Neutrophil (primary cell): Measurements from ENCODE around the gene GATA2.

Experiments used
- H3K27ac ChIP-seq: fragments of 200-600 bp; sonication (generic); 2 replicates; pipeline ENCODE4 v1.5.1; 2016; ENCODE audit warnings: mild to moderate bottlenecking, moderate library complexity
- H3K27me3 ChIP-seq: fragments of 200-600 bp; sonication (generic); 2 replicates; pipeline ENCODE4 v1.6.0; 2016; ENCODE audit warnings: mild to moderate bottlenecking
- H3K36me3 ChIP-seq: fragments of 200-600 bp; sonication (generic); 2 replicates; pipeline ENCODE4 v1.5.1; 2017
- H3K4me1 ChIP-seq, 2 experiments: fragments of 200-600 bp in 1 of 2; sonication (generic) in 1 of 2; 1 replicate in 1 of 2; 2 replicates in 1 of 2; pipeline versions ENCODE4 v1.5.1 to v1.6.1; 2013 to 2016; ENCODE audit warnings: low read depth in 1 of 2, low read length in 1 of 2, mild to moderate bottlenecking in 1 of 2, moderate library complexity in 1 of 2; ENCODE audit not compliant: control insufficient read depth in 1 of 2, insufficient read depth in 1 of 2
- H3K4me3 ChIP-seq, 2 experiments: fragments of 200-600 bp in 1 of 2; sonication (generic) in 1 of 2; 1 replicate in 1 of 2; 2 replicates in 1 of 2; pipeline ENCODE4 v1.5.1; 2013 to 2016; ENCODE audit warnings: low read depth in 1 of 2, low read length in 1 of 2, mild to moderate bottlenecking in 1 of 2, moderate library complexity in 1 of 2
- H3K9me3 ChIP-seq: fragments of 200-600 bp; sonication (generic); 2 replicates; pipeline ENCODE4 v1.5.1; 2016
- CTCF ChIP-seq: fragments of 200-600 bp; sonication (generic); IDR thresholded peaks from 2 replicates; pipeline ENCODE4 v1.5.1; 2016; ENCODE audit warnings: antibody characterized with exemption

Gene GATA2

DNA sequence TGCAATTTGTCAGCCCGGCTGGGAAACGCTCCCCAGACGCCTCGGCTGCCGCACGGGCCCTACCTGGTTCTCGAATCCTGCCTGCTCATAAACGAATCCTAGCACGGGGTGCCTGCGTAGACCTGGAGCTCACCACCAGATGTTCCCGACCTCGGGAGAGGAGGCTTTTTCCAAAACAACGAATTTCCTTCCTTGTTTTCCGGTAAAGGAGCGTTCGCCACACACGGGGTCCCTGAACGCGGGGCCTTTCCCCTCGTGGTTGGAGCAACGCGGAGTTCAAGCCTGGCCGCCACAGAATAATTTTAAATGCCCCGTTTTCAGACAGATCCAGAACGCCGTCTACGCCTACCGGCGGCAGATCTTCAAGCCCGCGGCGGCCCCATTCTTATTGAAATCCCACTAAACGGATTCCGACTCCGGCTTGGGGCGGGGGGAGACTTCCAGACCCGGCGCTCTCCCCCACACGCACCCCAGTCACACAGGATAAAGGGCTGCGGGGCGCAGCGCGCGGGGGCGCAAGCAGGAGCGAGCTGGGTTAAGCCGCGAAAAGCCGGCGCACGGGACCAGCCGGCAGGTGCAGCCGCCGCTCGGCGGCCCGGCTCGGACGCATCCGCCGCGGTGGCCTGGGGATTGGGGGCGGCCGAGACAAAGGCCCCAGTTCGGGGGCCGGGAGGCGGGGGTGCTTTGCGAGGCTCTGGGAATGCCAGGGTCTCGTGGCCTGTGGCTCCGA lies 895 bp downstream of the GATA2 start:
- Histone ChIP-seq H3K27me3 (peaks cover 100% of the 10 kb centered on the region), H3K27ac (no peak overlapping the region), H3K36me3 (no peaks in the 10 kb centered on the region), H3K4me1 (peaks cover 36 to 58% of the 10 kb centered on the region in 2 experiments), H3K9me3 (no peaks in the 10 kb centered on the region), H3K4me3 (peak overlapping the region in 1 of 2 experiments; percentile 3)
- no peak for TF ChIP-seq CTCF

DNA sequence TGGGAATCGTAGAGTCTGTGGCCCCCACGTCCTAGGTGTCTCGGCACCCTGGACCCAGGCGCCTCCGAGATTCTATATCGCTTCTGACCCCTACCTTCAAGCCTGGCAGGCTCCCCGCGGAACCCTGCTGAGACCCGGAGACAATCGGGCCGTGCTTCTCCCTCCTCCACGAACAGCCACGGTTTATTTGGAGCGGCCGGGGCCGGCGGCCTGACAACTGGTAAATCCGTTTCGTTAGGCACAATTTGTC lies 1.4 kb downstream of the GATA2 start:
- Histone ChIP-seq H3K27me3 (peaks cover 100% of the 10 kb centered on the region), H3K27ac (no peak overlapping the region), H3K4me1 (peaks cover 41 to 62% of the 10 kb centered on the region in 2 experiments), H3K36me3 (no peaks in the 10 kb centered on the region), H3K4me3 (no peak overlapping the region), H3K9me3 (no peaks in the 10 kb centered on the region)
- TF ChIP-seq CTCF: no peak

DNA sequence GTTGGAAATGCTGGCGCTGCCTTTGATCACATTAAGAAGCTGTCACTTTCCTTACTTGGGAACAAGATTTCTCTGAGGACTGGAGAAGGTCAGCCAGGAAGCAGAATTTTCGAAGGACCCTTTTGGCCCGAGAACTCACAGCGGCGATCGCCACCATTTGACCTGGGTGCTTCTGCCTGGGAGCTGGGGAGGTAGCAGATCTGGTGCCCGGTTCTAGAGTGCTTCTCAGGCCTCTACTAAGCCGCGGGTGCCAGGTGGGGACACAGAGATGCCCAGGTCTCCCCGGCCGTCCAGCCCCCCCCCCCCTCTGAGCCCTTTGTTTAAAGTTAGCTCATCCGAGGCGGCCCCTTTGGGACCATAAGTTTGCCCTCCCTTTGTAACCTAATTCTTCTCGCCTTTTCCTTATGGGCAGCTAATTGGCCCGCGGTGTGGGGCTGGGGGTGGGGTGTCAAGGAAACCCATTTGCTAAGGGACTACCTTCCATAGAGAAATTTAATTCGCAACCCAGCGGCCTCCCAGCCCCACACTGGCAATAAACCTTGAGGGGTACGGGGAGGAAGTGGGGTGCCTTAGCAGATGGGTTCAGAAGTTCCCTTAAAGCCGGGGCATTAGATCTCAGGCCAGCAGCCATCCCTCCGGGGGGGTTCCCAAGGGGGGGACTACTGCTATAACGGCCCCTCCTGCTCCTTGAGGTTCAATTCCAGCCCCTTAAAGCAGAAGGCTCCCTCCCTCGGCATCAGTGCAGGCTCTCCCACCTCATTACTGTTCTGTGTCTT lies 1.9 kb downstream of the GATA2 start:
- Histone ChIP-seq H3K27me3 (peaks cover 100% of the 10 kb centered on the region), H3K4me1 (peaks cover 43 to 66% of the 10 kb centered on the region in 2 experiments)

GRCh38 chr3:128490650-128490914 lies 2.4 kb downstream of the GATA2 start:
- no peaks in the 10 kb centered on the region for H3K9me3 ChIP-seq
- no peak overlapping the region for H3K4me3 ChIP-seq
- no peak overlapping the region for H3K27ac ChIP-seq
- no peaks in the 10 kb centered on the region for H3K36me3 ChIP-seq
- peaks cover 100% of the 10 kb centered on the region for H3K27me3 ChIP-seq
- no peak for TF ChIP-seq CTCF
- peaks cover 43 to 66% of the 10 kb centered on the region in 2 experiments for H3K4me1 ChIP-seq

More for the DNA sequence above, 1.9 kb downstream of the GATA2 start:
- H3K36me3 ChIP-seq: no peaks in the 10 kb centered on the region
- H3K27ac ChIP-seq: no peak overlapping the region
- H3K9me3 ChIP-seq: no peaks in the 10 kb centered on the region
- H3K4me3 ChIP-seq: no peak overlapping the region
- no peak for TF ChIP-seq CTCF

DNA sequence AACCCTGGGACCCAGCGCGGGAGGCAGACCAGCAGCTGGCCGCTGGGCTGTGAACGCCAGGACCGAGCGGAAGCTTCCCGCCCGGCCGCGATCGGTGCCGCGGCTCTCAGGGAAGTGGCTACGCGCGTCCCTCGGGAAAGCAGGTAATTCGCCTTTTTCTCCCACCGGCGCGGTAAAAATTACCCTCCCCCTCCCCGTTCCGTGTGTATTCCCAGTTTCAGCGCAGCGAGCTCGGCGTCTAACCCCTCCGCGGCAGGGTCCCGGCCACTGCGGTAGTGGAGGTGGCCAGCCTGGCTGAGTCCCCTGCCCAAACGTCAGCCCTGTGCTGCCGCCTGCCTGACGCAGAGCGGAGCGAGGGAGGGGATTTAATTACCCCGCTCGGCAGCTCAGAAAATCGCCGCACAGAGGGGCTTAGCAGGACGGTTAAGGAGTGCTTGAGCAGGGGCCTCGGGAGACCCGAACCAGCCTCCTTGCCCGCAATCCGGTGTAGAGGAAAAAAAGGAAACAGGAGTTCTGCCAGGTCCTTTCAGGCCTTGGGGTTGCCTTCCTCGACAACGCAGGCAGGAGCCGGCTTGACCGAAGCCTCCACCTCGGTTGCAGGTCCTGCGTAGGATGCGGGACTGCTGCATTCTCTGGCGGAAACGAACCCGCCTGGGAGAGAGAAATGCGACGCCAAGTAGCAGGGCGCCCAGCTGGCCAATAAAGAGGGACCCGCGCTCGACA lies 2.9 kb downstream of the GATA2 start:
- peak overlapping the region; percentile 29 to 58 for H3K4me3 ChIP-seq
- no peaks in the 10 kb centered on the region for H3K9me3 ChIP-seq
- H3K27me3 ChIP-seq: peaks cover 100% of the 10 kb centered on the region
- H3K36me3 ChIP-seq: no peaks in the 10 kb centered on the region
- peaks cover 43 to 66% of the 10 kb centered on the region in 2 experiments for H3K4me1 ChIP-seq
- TF ChIP-seq CTCF: no peak
- H3K27ac ChIP-seq: no peak overlapping the region
